K562 (cell line): Measurements from ENCODE around the gene EIF4E3. TPM values are rescaled to one million over a fixed set of nuclear protein-coding genes. Genes with fewer than 3 reads are reported as not detected.

ENCODE experiments used
- ATAC-seq: fragments of 200-7000 bp; cut with Tn5 transposase; 3 replicates; pipeline ENCODE4 v1.9.1; 2020; ENCODE audit warnings: moderate library complexity
- BruUV-seq: library from RNA; stranded (reverse); fragments of 400-500 nt; replicated peaks from 2 replicates; lab custom pipeline; 2021; lab: Mats Ljungman, UMichigan
- CTCF ChIA-PET: fragments of 300-600 bp; formaldehyde crosslinking; extraction: SDS; loops from one replicate; lab custom pipeline; 2021; ENCODE audit warnings: low intra/inter-chr PET ratio; lab: Yijun Ruan, JAX
- POLR2A ChIA-PET: fragments of 300-600, 350-650 bp; sonication (Branson Sonifier 250); formaldehyde crosslinking; extraction: SDS; loops from one replicate; lab custom pipeline; 2021; ENCODE audit warnings: antibody characterized with exemption, inconsistent platforms; lab: Yijun Ruan, JAX
- DNase-seq, 4 experiments: peaks; one replicate each; pipeline versions ENCODE4 v3.0.0 to v3.0.0-alpha.2; 2011 to 2018; ENCODE audit warnings: low spot score in 3 of 4, mixed read lengths in 3 of 4; ENCODE audit errors: extremely low read depth in 1 of 4
- FAIRE-seq: peaks from 2 replicates; lab custom pipeline; 2011; peaks lifted over from hg19 to GRCh38; lab: Jason Lieb, UNC
- H2AFZ ChIP-seq: 2 replicates; pipeline ENCODE4 v1.6.0; 2011; ENCODE audit warnings: low read depth, low read length, control low read depth, inconsistent platforms
- H3K27ac ChIP-seq: fragments of 200-600 bp; 3 replicates; pipeline ENCODE4 v1.8.0; 2011; ENCODE audit warnings: low read depth, mild to moderate bottlenecking, control low read depth, inconsistent platforms, low read length, moderate library complexity, mixed read lengths; ENCODE audit errors: extremely low read depth
- H3K27me3 ChIP-seq, 2 experiments: fragments of 300-600 bp in 1 of 2; 2 replicates in 1 of 2; 3 replicates in 1 of 2; pipeline versions ENCODE4 v1.6.0 to v1.8.0; 2011; ENCODE audit warnings: inconsistent platforms in 2 of 2, low read length in 2 of 2, mild to moderate bottlenecking in 1 of 2, mixed read lengths in 1 of 2, moderate library complexity in 1 of 2; ENCODE audit not compliant: control insufficient read depth in 2 of 2, insufficient read depth in 2 of 2
- H3K36me3 ChIP-seq: fragments of 300-600 bp; 3 replicates; pipeline ENCODE4 v1.8.0; 2011; ENCODE audit warnings: mild to moderate bottlenecking, low read length, inconsistent platforms; ENCODE audit not compliant: control insufficient read depth, insufficient read depth
- H3K4me1 ChIP-seq, 2 experiments: fragments of 200-600 bp in 1 of 2; replicated peaks in 1 of 2; 2 replicates in 1 of 2; 3 replicates in 1 of 2; pipeline versions ENCODE4 v1.5.1 to v1.8.0; 2011; ENCODE audit warnings: inconsistent platforms in 2 of 2, low read length in 2 of 2, mild to moderate bottlenecking in 1 of 2, mixed read lengths in 1 of 2, moderate library complexity in 1 of 2; ENCODE audit not compliant: control insufficient read depth in 2 of 2, insufficient read depth in 2 of 2
- H3K4me2 ChIP-seq: 2 replicates; pipeline ENCODE4 v1.6.1; 2011; ENCODE audit warnings: low read length, control low read depth, inconsistent platforms, mixed read lengths; ENCODE audit not compliant: insufficient read depth
- H3K4me3 ChIP-seq: fragments of 200-600 bp; sonication (generic), shearing (Covaris generic); 2 replicates; pipeline ENCODE4 v1.5.1; 2016; ENCODE audit warnings: control low read depth, inconsistent platforms
- H3K79me2 ChIP-seq: fragments of 200-600 bp; 3 replicates; pipeline ENCODE4 v1.8.0; 2011; ENCODE audit warnings: low read length, inconsistent platforms; ENCODE audit not compliant: control insufficient read depth, insufficient read depth
- H3K9ac ChIP-seq, 2 experiments: 2 replicates each; pipeline versions ENCODE4 v1.6.0 to v1.6.1; 2011; ENCODE audit warnings: low read depth in 2 of 2, low read length in 2 of 2, control low read depth in 1 of 2, inconsistent platforms in 1 of 2, mild to moderate bottlenecking in 1 of 2, mixed read lengths in 1 of 2; ENCODE audit not compliant: insufficient read depth in 1 of 2
- H3K9me1 ChIP-seq: one replicate; pipeline ENCODE4 v1.6.0; 2011; ENCODE audit warnings: inconsistent platforms, mild to moderate bottlenecking, low read length, moderate library complexity; ENCODE audit not compliant: control insufficient read depth, insufficient read depth
- H3K9me3 ChIP-seq: replicated peaks from 2 replicates; pipeline ENCODE4 v1.5.1; 2011; ENCODE audit warnings: low read depth, low read length, inconsistent platforms; ENCODE audit not compliant: control insufficient read depth, insufficient read depth
- H4K20me1 ChIP-seq: replicated peaks from 2 replicates; pipeline ENCODE4 v1.6.1; 2011; ENCODE audit warnings: low read length, inconsistent platforms, mixed read lengths; ENCODE audit not compliant: control insufficient read depth, insufficient read depth
- DACH1 ChIP-seq: fragments of 450-650 bp; IDR thresholded peaks from 2 replicates; pipeline ENCODE4 v1.6.1; 2018; ENCODE audit not compliant: partially characterized antibody
- GABPB2 ChIP-seq: fragments of 250-450 bp; sonication (Bioruptor Pico); conservative IDR thresholded peaks from 2 replicates; pipeline ENCODE4 v1.5.1; 2021; ENCODE audit warnings: mild to moderate bottlenecking
- RBBP5 ChIP-seq: fragments of 200-600 bp; sonication (generic); IDR thresholded peaks from 2 replicates; pipeline ENCODE4 v1.6.1; 2012; ENCODE audit warnings: borderline replicate concordance, mild to moderate bottlenecking, low read length, control low read depth, inconsistent platforms; ENCODE audit not compliant: insufficient read depth, poor library complexity, severe bottlenecking
- SUPT5H ChIP-seq: fragments of 450-650 bp; IDR thresholded peaks from 2 replicates; pipeline ENCODE4 v1.6.1; 2016
- ZNF347 ChIP-seq: fragments of 450-650 bp; formaldehyde crosslinking; IDR thresholded peaks from 2 replicates; pipeline ENCODE4 v1.4.0; 2020; ENCODE audit warnings: low read depth, mild to moderate bottlenecking, moderate library complexity
- WGBS: fragments of 100-300 bp; shearing (Covaris generic); methylation state at CpG from one replicate; pipeline ENCODE4 v1.1.6; 2016; ENCODE audit warnings: low coverage, mixed read lengths; ENCODE audit not compliant: insufficient coverage; ENCODE audit errors: missing lambda C conversion rate; 5-methylcytosine and 5-hydroxymethylcytosine counted together
- in situ Hi-C: fragments of 300-500 bp; cut with MboI; formaldehyde crosslinking; loops from 4 replicates; pipeline ENCODE4 v1.15.0; 2018; ENCODE audit warnings: inconsistent platforms, mixed read lengths
- intact Hi-C: fragments of 100-400 bp; cut with micrococcal nuclease; formaldehyde crosslinking; loops from 2 replicates; pipeline ENCODE4 v1.14.2; 2022
- polyA plus RNA-seq, 8 experiments: library from polyadenylated mRNA; depleted of rRNA in 4 of 8; stranded (reverse) in 5 of 8; unstranded in 3 of 8; fragments of >200 nt; fragmentation: Nextera tagmentation in 2 of 8; fragmentation: Illumina TruSeq in 1 of 8; extraction: Ambion mirVana in 2 of 8; extraction: Trizol in 1 of 8; gene quantifications; 2 replicates each; pipeline versions ENCODE4 v1.2.1 to v1.2.3, GENCODE V29; 2011 to 2014; ENCODE audit warnings: inconsistent platforms in 1 of 8, missing spikeins in 1 of 8
- total RNA-seq, 7 experiments: library from RNA; depleted of rRNA in 6 of 7; stranded (reverse); fragments of >200 nt in 6 of 7; fragmentation: Illumina TruSeq in 2 of 7; extraction: Trizol in 2 of 7; gene quantifications; 2 replicates each; pipeline versions ENCODE4 v1.2.1 to v1.2.3, GENCODE V29; 2011 to 2021; ENCODE audit warnings: low replicate concordance in 1 of 7
- TF ChIP-seq, protein P1 (sequence below): sonication (generic); formaldehyde crosslinking; IDR thresholded peaks from 2 replicates; pipeline ENCODE4 v1.9.0; 2022; ENCODE audit warnings: mild to moderate bottlenecking, missing genetic modification reagents

EIF4E3 gene
- total and polyA plus RNA-seq, 9 of the 15 experiments (the other 6 are each of a cell fraction or from before 2014, with no cell fraction given), result 0.18 to 2.5 (median 1.1) TPM

DNA sequence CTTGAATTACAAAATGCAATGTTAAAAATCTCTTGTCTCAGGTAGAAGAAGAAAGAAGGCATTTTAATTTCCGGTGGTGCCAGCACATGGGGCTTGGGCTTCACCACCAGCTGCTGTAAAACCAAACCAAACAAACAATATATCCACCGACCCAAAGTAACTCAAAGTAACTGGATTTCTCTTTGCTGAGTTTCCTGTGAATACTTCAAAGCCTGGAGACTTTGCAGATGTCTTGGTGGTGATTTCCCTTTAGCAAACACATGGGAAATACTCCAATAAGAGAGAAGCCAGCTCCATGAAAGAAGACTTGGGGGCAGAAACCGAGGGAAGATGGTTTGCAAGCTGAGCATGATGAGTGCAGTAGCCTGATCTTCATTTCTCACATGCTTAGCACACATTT is 62.6 kb downstream of the EIF4E3 start:
- no peak for FAIRE-seq
- no peak for TF ChIP-seq GABPB2 (CRISPR knock-in tag)
- TF ChIP-seq, protein P1, sequence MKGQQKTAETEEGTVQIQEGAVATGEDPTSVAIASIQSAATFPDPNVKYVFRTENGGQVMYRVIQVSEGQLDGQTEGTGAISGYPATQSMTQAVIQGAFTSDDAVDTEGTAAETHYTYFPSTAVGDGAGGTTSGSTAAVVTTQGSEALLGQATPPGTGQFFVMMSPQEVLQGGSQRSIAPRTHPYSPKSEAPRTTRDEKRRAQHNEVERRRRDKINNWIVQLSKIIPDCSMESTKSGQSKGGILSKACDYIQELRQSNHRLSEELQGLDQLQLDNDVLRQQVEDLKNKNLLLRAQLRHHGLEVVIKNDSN (CRISPR knock-in tag), result no peak
- no peak for TF ChIP-seq DACH1
- TF ChIP-seq SUPT5H, result no peak
- TF ChIP-seq ZNF347 (CRISPR knock-in tag), result no peak
- TF ChIP-seq RBBP5, result no peak
- TF ChIP-seq, all 486 proteins: peak for 0
- Histone ChIP-seq H3K4me3 (no peak overlapping the region), H3K9ac (no peak overlapping the region), H3K9me3 (no peaks in the 10 kb centered on the region), H3K36me3 (no peaks in the 10 kb centered on the region), H3K9me1 (no peaks in the 10 kb centered on the region), H2AFZ (no peak overlapping the region), H3K27ac (no peak overlapping the region), H3K4me2 (no peak overlapping the region), H4K20me1 (no peaks in the 10 kb centered on the region), H3K4me1 (no peaks in the 10 kb centered on the region), H3K27me3 (peaks cover 19 to 35% of the 10 kb centered on the region in 2 experiments; a peak in 4 of 5 replicates), H3K79me2 (no peaks in the 10 kb centered on the region)
- WGBS, result 0% methylated on average over 3 of the region's 3 CpGs
- CTCF ChIA-PET, result no interaction called here
- in situ Hi-C loops (loop anchor here (25.0 kb wide), 1 partner anchor 1600 kb away; no protein-coding TSS in a partner anchor), intact Hi-C loops (no loop called here)
- BruUV-seq, result no TSS peak
- DNase-seq, result no peak
- POLR2A ChIA-PET, result no interaction called here
- no peak for ATAC-seq
